GM23248 (cell line): ENCODE measurements around the gene DENND4C. TPM values are rescaled to one million over a fixed set of nuclear protein-coding genes. Genes with fewer than 3 reads are reported as not detected.

Source experiments
- DNase-seq: peaks from one replicate; pipeline ENCODE4 v3.0.0-alpha.2; 2015
- H2AFZ ChIP-seq: fragments of 200-600 bp; sonication (generic); 2 replicates; pipeline ENCODE4 v1.6.1; 2016; ENCODE audit warnings: antibody characterized with exemption
- H3F3A ChIP-seq: fragments of 200-600 bp; sonication (generic); 2 replicates; pipeline ENCODE4 v1.6.1; 2016; ENCODE audit warnings: mild to moderate bottlenecking, antibody characterized with exemption, mixed run types; ENCODE audit not compliant: insufficient read depth
- H3K27ac ChIP-seq: fragments of 200-600 bp; sonication (generic); 2 replicates; pipeline ENCODE4 v1.5.1; 2016; ENCODE audit warnings: mild to moderate bottlenecking
- H3K27me3 ChIP-seq: fragments of 200-600 bp; sonication (generic); replicated peaks from 2 replicates; pipeline ENCODE4 v1.6.1; 2016; ENCODE audit warnings: mild to moderate bottlenecking; ENCODE audit not compliant: insufficient read depth
- H3K36me3 ChIP-seq: fragments of 200-600 bp; sonication (generic); 2 replicates; pipeline ENCODE4 v1.6.1; 2016; ENCODE audit warnings: low read depth, mild to moderate bottlenecking
- H3K4me1 ChIP-seq: fragments of 200-600 bp; sonication (generic); 2 replicates; pipeline ENCODE4 v1.6.1; 2016; ENCODE audit warnings: mild to moderate bottlenecking; ENCODE audit not compliant: insufficient read depth
- H3K4me2 ChIP-seq: fragments of 200-600 bp; sonication (generic); one replicate; pipeline ENCODE4 v1.6.1; 2016; ENCODE audit warnings: mild to moderate bottlenecking; ENCODE audit not compliant: unreplicated experiment
- H3K4me3 ChIP-seq: fragments of 200-600 bp; sonication (generic); 2 replicates; pipeline ENCODE4 v1.5.1; 2016; ENCODE audit warnings: mild to moderate bottlenecking
- H3K79me2 ChIP-seq: fragments of 200-600 bp; sonication (generic); 2 replicates; pipeline ENCODE4 v1.6.1; 2016; ENCODE audit warnings: mild to moderate bottlenecking; ENCODE audit not compliant: insufficient read depth
- H3K9ac ChIP-seq: fragments of 200-600 bp; sonication (generic); 2 replicates; pipeline ENCODE4 v1.6.1; 2016; ENCODE audit warnings: mild to moderate bottlenecking
- H3K9me2 ChIP-seq: fragments of 200-600 bp; sonication (generic); 2 replicates; pipeline ENCODE4 v1.6.1; 2016; ENCODE audit warnings: mixed run types, mild to moderate bottlenecking, moderate library complexity; ENCODE audit not compliant: insufficient read depth
- H3K9me3 ChIP-seq: fragments of 200-600 bp; sonication (generic); one replicate; pipeline ENCODE4 v1.6.1; 2017; ENCODE audit warnings: low read depth
- H4K20me1 ChIP-seq: fragments of 200-600 bp; sonication (generic); 2 replicates; pipeline ENCODE4 v1.6.0; 2016; ENCODE audit not compliant: insufficient read depth
- EZH2 ChIP-seq: fragments of 200-600 bp; sonication (generic); IDR thresholded peaks from 2 replicates; pipeline ENCODE4 v1.6.1; 2018; ENCODE audit warnings: antibody characterized with exemption, mild to moderate bottlenecking; ENCODE audit not compliant: insufficient read depth, poor library complexity, severe bottlenecking
- EZH2phosphoT487 ChIP-seq: fragments of 200-600 bp; sonication (generic); IDR thresholded peaks from 2 replicates; pipeline ENCODE4 v1.6.1; 2018; ENCODE audit warnings: antibody characterized with exemption, moderate library complexity, mild to moderate bottlenecking, low read depth; ENCODE audit not compliant: insufficient read depth
- WGBS, 2 experiments: methylation state at CpG; one replicate each; pipeline ENCODE4 v1.1.6; 2015 to 2017; ENCODE audit warnings: low lambda C conversion rate in 2 of 2, low coverage in 1 of 2; ENCODE audit errors: missing lambda C conversion rate in 2 of 2; 5-methylcytosine and 5-hydroxymethylcytosine counted together
- in situ Hi-C: fragments of 300-500 bp; cut with MboI; formaldehyde crosslinking; loops from 2 replicates; pipeline ENCODE4 v1.15.0; 2020
- polyA plus RNA-seq: library from polyadenylated mRNA; unstranded; fragments of >200 nt; fragmentation: Nextera tagmentation; extraction: Ambion mirVana; gene quantifications from 2 replicates; pipeline ENCODE4 v1.2.1, GENCODE V29; 2016
- total RNA-seq: library from RNA; depleted of rRNA; stranded (reverse); fragments of >200 nt; shearing (Covaris generic); gene quantifications from 2 replicates; pipeline ENCODE4 v1.2.3, GENCODE V29; 2014

The DENND4C gene
- total and polyA plus RNA-seq, 2 experiments from 2014 or later: 11.8 to 28.9 TPM

- peaks cover 100% of the 10 kb centered on the region for H3K79me2 ChIP-seq
- in situ Hi-C loops: no loop called here
- H3K4me2 ChIP-seq: no peak overlapping the region
- H3K4me1 ChIP-seq: no peaks in the 10 kb centered on the region
- H3K27ac ChIP-seq: no peak overlapping the region
- no peaks in the 10 kb centered on the region for H3K27me3 ChIP-seq
- no peak overlapping the region for H3K4me3 ChIP-seq
- no peak for TF ChIP-seq EZH2phosphoT487
- no peak for TF ChIP-seq EZH2
- no peaks in the 10 kb centered on the region for H3K9me2 ChIP-seq
- no peak overlapping the region for H3K9ac ChIP-seq
- H3K36me3 ChIP-seq: no peaks in the 10 kb centered on the region
- DNase-seq: no peak
- peaks cover 5% of the 10 kb centered on the region for H3K9me3 ChIP-seq
- WGBS, 2 experiments: 94 to 100% methylated on average over 1 of the region's 1 CpG
- no peaks in the 10 kb centered on the region for H3F3A ChIP-seq
- no peak overlapping the region for H2AFZ ChIP-seq
- peaks cover 7% of the 10 kb centered on the region; the same call in 1 of the 2 replicates for H4K20me1 ChIP-seq
Measured at GRCh38 chr9:19269582-19269981, 39.1 kb downstream of the DENND4C start.

GRCh38 chr9:19270421-19270949 is 40.0 kb downstream of the DENND4C start:
- Histone ChIP-seq H4K20me1 (peaks cover 7% of the 10 kb centered on the region; the same call in 1 of the 2 replicates), H3K36me3 (no peaks in the 10 kb centered on the region), H3K27me3 (no peaks in the 10 kb centered on the region), H3K9me2 (no peaks in the 10 kb centered on the region), H3K4me3 (no peak overlapping the region), H3F3A (no peaks in the 10 kb centered on the region), H3K27ac (no peak overlapping the region), H3K9ac (no peak overlapping the region), H3K4me2 (no peak overlapping the region), H3K4me1 (no peaks in the 10 kb centered on the region), H3K79me2 (peaks cover 99% of the 10 kb centered on the region), H2AFZ (no peak overlapping the region), H3K9me3 (peaks cover 5% of the 10 kb centered on the region)
- 95 to 98% methylated on average over 1 of the region's 1 CpG for WGBS, 2 experiments
- TF ChIP-seq EZH2 (no peak), EZH2phosphoT487 (no peak)
- DNase-seq: no peak
- in situ Hi-C loops: no loop called here

- Histone ChIP-seq H4K20me1 (peaks cover 7% of the 10 kb centered on the region; the same call in 1 of the 2 replicates), H2AFZ (no peak overlapping the region), H3K9me3 (peaks cover 5% of the 10 kb centered on the region), H3F3A (no peaks in the 10 kb centered on the region), H3K9me2 (no peaks in the 10 kb centered on the region), H3K4me2 (no peak overlapping the region), H3K4me1 (no peaks in the 10 kb centered on the region), H3K36me3 (no peaks in the 10 kb centered on the region), H3K9ac (no peak overlapping the region), H3K4me3 (no peak overlapping the region), H3K27ac (no peak overlapping the region), H3K79me2 (peaks cover 99% of the 10 kb centered on the region), H3K27me3 (no peaks in the 10 kb centered on the region)
- TF ChIP-seq EZH2 (no peak), EZH2phosphoT487 (no peak)
- DNase-seq: no peak
- 95 to 99% methylated on average over 4 of the region's 4 CpGs for WGBS, 2 experiments
- in situ Hi-C loops: no loop called here
Measured at GRCh38 chr9:19271081-19271480, 40.6 kb downstream of the DENND4C start.

- peaks cover 19% of the 10 kb centered on the region; the same call in 1 of the 2 replicates for H4K20me1 ChIP-seq
- no peak overlapping the region for H3K4me2 ChIP-seq
- H3K9ac ChIP-seq: no peak overlapping the region
- no peak overlapping the region for H2AFZ ChIP-seq
- no peak overlapping the region for H3K4me3 ChIP-seq
- no peaks in the 10 kb centered on the region for H3K27me3 ChIP-seq
- TF ChIP-seq EZH2phosphoT487: no peak
- TF ChIP-seq EZH2: no peak
- no peaks in the 10 kb centered on the region for H3K36me3 ChIP-seq
- no peaks in the 10 kb centered on the region for H3K9me3 ChIP-seq
- H3K4me1 ChIP-seq: peaks cover 7% of the 10 kb centered on the region
- in situ Hi-C loops: no loop called here
- no peaks in the 10 kb centered on the region for H3K9me2 ChIP-seq
- peaks cover 88% of the 10 kb centered on the region for H3K79me2 ChIP-seq
- DNase-seq: no peak
- no peaks in the 10 kb centered on the region; the same call in 1 of the 2 replicates for H3F3A ChIP-seq
- H3K27ac ChIP-seq: no peak overlapping the region
Measured at GRCh38 chr9:19281801-19282200, 51.3 kb downstream of the DENND4C start.
